IgD-negative memory B cell (primary cell): Measurements from ENCODE around the gene CHMP4B. TPM values are rescaled to one million over a fixed set of nuclear protein-coding genes. Genes with fewer than 3 reads are reported as not detected.
A peak's percentile ranks its signal among the peaks of the same experiment; 100 is the strongest.

ENCODE experiments used
- H3K27ac Mint-ChIP-seq, 3 donors: one replicate each; pipeline ENCODE4 v1.8.0; 2020 to 2022; ENCODE audit warnings: mild to moderate bottlenecking in 3 of 3, mixed read lengths in 3 of 3, moderate library complexity in 1 of 3
- H3K27me3 Mint-ChIP-seq: one replicate; pipeline ENCODE4 v1.8.0; 2021; ENCODE audit warnings: mixed read lengths
- H3K36me3 Mint-ChIP-seq: one replicate; pipeline ENCODE4 v1.8.0; 2020; ENCODE audit warnings: mild to moderate bottlenecking, mixed read lengths
- H3K4me1 Mint-ChIP-seq, 3 donors: one replicate each; pipeline ENCODE4 v1.8.0; 2020 to 2022; ENCODE audit warnings: mixed read lengths in 3 of 3, mild to moderate bottlenecking in 1 of 3
- H3K4me3 Mint-ChIP-seq, 4 donors: one replicate each; pipeline ENCODE4 v1.8.0; 2020 to 2022; ENCODE audit warnings: mild to moderate bottlenecking in 4 of 4, mixed read lengths in 4 of 4, moderate library complexity in 3 of 4
- H3K9me3 Mint-ChIP-seq, 3 donors: one replicate each; pipeline ENCODE4 v1.8.0; 2020 to 2021; ENCODE audit warnings: mixed read lengths in 3 of 3, mild to moderate bottlenecking in 1 of 3
- polyA plus RNA-seq: library from polyadenylated mRNA; unstranded; fragments of 300-500 nt; fragmentation: Illumina TruSeq; gene quantifications from one replicate; pipeline ENCODE4 v1.2.3, GENCODE V29; 2021

Gene CHMP4B
- 11.8 TPM for polyA plus RNA-seq

GRCh38 chr20:33810885-33811775, at the start of gene CHMP4B:
Gene CHMP4B, plus strand, starts transcription at chr20:33811348. Its CDS starts 121 bp downstream, at chr20:33811469.
- Mint-ChIP-seq H3K27me3 (no peaks in the 10 kb centered on the region), H3K36me3 (peaks cover 5% of the 10 kb centered on the region), H3K4me3 (peak within 1 kb of the TSS; percentile 84 to 98 (median 96)), H3K27ac (peak within 1 kb of the TSS; percentile 76 to 95 (median 84)), H3K4me1 (peaks cover 13 to 38% (median 30%) of the 10 kb centered on the region in 3 donors), H3K9me3 (no peaks in the 10 kb centered on the region)

DNA sequence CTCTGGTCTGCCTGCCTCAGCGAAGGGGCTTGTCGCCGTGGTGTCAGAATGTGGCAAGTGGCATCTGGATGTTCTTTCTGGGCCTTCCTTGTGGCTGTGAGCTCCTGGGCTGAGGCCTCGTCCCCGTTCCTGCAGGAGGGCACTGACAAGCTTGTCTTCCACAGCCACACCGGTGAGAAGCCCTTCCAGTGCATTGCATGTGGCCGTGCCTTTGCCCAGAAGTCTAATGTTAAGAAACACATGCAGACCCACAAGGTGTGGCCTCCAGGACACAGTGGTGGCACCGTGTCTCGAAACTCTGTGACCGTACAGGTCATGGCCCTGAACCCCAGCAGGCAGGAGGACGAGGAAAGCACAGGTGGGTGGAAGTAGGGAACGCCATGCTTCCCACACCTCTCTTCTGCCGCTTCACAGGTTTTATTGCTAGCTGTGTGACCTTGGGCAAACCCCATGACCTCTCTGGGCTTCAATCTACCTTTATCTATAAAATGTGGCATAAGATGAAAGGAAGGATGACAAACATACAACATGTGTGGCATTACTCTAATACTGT, 49.4 kb upstream of the CHMP4B start:
- Mint-ChIP-seq H3K4me1 (peaks cover 0 to 1% (median 0%) of the 10 kb centered on the region in 3 donors), H3K36me3 (peaks cover 11% of the 10 kb centered on the region), H3K9me3 (peaks cover 0 to 10% (median 2%) of the 10 kb centered on the region in 3 donors), H3K27me3 (no peaks in the 10 kb centered on the region), H3K4me3 (no peak overlapping the region), H3K27ac (no peak overlapping the region)

GRCh38 chr20:33765099-33765498, 46.0 kb upstream of the CHMP4B start:
- Mint-ChIP-seq H3K4me3 (no peak overlapping the region), H3K36me3 (peaks cover 7% of the 10 kb centered on the region), H3K27me3 (no peaks in the 10 kb centered on the region), H3K4me1 (peaks cover 0 to 4% (median 0%) of the 10 kb centered on the region in 3 donors), H3K27ac (no peak overlapping the region), H3K9me3 (no peaks in the 10 kb centered on the region)

- peaks cover 0 to 5% (median 0%) of the 10 kb centered on the region in 3 donors for H3K4me1 Mint-ChIP-seq
- H3K4me3 Mint-ChIP-seq, result no peak overlapping the region
- H3K36me3 Mint-ChIP-seq, result peaks cover 7% of the 10 kb centered on the region
- no peaks in the 10 kb centered on the region for H3K27me3 Mint-ChIP-seq
- H3K9me3 Mint-ChIP-seq, result no peaks in the 10 kb centered on the region
- H3K27ac Mint-ChIP-seq, result no peak overlapping the region
These were observed 45.6 kb upstream of the CHMP4B start for GRCh38 chr20:33765592-33765991.

GRCh38 chr20:33766686-33767085, 44.5 kb upstream of the CHMP4B start:
- Mint-ChIP-seq H3K27ac (no peak overlapping the region), H3K4me3 (no peak overlapping the region), H3K9me3 (no peaks in the 10 kb centered on the region), H3K27me3 (no peaks in the 10 kb centered on the region), H3K36me3 (peaks cover 6% of the 10 kb centered on the region), H3K4me1 (peaks cover 0 to 5% (median 0%) of the 10 kb centered on the region in 3 donors)

DNA sequence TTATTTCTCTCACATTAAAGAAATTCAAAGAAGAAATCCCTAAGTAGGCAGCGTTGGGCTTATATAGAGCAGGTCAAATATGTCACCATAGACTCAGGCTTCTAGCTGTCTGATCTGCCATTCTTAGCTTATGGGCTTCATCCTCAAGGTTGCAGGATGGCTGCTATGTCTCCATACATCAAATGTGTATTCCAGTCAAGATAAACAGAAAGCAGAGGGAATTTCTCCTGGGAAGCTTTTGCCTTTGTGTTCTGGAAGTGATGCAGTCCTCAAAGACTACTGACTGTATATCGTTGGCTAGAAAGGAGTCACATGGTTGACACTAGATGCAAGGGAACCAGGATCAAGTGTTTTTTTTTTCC, 43.4 kb upstream of the CHMP4B start:
- H3K27me3 Mint-ChIP-seq, result no peaks in the 10 kb centered on the region
- H3K4me3 Mint-ChIP-seq, result no peak overlapping the region
- peaks cover 6 to 9% (median 9%) of the 10 kb centered on the region in 3 donors for H3K4me1 Mint-ChIP-seq
- no peak overlapping the region for H3K27ac Mint-ChIP-seq
- H3K9me3 Mint-ChIP-seq, result no peaks in the 10 kb centered on the region
- H3K36me3 Mint-ChIP-seq, result peaks cover 5% of the 10 kb centered on the region

DNA sequence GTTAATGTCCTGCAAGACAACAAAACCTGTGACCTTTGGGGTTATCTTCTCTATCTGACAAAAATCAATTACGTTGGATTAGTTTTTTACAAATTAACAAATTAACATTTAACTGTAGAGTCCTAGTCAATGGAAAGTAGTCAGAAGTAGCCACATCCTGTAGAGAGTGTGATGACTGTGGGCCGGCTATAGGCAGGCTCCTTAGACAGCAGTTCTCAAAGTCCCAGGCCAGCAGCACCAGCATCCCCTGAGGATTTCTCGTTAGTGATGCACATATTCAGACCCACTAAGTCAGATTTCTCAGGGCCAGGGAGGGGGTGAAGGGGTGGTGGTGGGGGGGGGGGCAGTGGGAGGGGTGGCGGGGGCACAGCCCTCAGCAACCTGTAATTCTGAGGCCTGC, 42.1 kb upstream of the CHMP4B start:
- no peaks in the 10 kb centered on the region for H3K9me3 Mint-ChIP-seq
- H3K4me3 Mint-ChIP-seq, result no peak overlapping the region
- no peak overlapping the region for H3K27ac Mint-ChIP-seq
- peaks cover 16 to 19% (median 16%) of the 10 kb centered on the region in 3 donors for H3K4me1 Mint-ChIP-seq
- H3K36me3 Mint-ChIP-seq, result peaks cover 5% of the 10 kb centered on the region
- H3K27me3 Mint-ChIP-seq, result no peaks in the 10 kb centered on the region

- no peaks in the 10 kb centered on the region for H3K9me3 Mint-ChIP-seq
- H3K4me3 Mint-ChIP-seq, result peak overlapping the region in 1 of 4 donors; percentile 70
- H3K27me3 Mint-ChIP-seq, result no peaks in the 10 kb centered on the region
- H3K4me1 Mint-ChIP-seq, result peaks cover 16 to 27% (median 24%) of the 10 kb centered on the region in 3 donors
- H3K36me3 Mint-ChIP-seq, result peaks cover 5% of the 10 kb centered on the region
- H3K27ac Mint-ChIP-seq, result no peak overlapping the region
These were observed 41.1 kb upstream of the CHMP4B start for GRCh38 chr20:33770005-33770404.

DNA sequence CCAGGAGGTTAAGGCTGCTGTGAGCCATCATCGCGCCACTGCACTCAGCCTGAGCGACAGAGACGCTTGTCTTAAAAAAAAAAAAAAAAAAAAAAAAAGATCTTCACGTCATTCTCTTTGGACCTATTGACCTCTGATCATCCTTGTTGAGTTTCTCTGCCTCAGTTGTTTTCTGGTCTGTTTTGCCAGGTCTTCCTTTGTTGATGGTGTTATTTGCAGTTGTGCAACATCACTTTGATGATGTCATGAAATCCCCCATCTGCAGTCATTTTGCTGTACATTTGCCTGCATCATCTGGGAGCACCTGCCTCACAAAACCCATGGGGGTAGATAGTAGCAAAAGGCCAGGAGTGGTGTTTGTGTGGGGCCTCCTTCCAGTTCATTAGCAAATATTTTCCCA, 39.2 kb upstream of the CHMP4B start:
- Mint-ChIP-seq H3K36me3 (peaks cover 5% of the 10 kb centered on the region), H3K27ac (peak overlapping the region in 1 of 3 donors; percentile 22), H3K9me3 (no peaks in the 10 kb centered on the region), H3K4me3 (peak overlapping the region in 1 of 4 donors; percentile 15), H3K4me1 (peaks cover 16 to 28% (median 25%) of the 10 kb centered on the region in 3 donors), H3K27me3 (no peaks in the 10 kb centered on the region)

- Mint-ChIP-seq H3K27ac (peak overlapping the region; percentile 11 to 36 (median 22)), H3K27me3 (no peaks in the 10 kb centered on the region), H3K36me3 (peaks cover 5% of the 10 kb centered on the region), H3K9me3 (no peaks in the 10 kb centered on the region), H3K4me3 (peak overlapping the region in 1 of 4 donors; percentile 53), H3K4me1 (peaks cover 17 to 28% (median 25%) of the 10 kb centered on the region in 3 donors)
These were observed 38.7 kb upstream of the CHMP4B start for GRCh38 chr20:33772439-33772838.

GRCh38 chr20:33773412-33774089, 37.6 kb upstream of the CHMP4B start:
- H3K27ac Mint-ChIP-seq, result peak overlapping the region; percentile 11 to 80 (median 44)
- no peaks in the 10 kb centered on the region for H3K27me3 Mint-ChIP-seq
- peak overlapping the region in 2 of 4 donors; percentile 10 to 33 for H3K4me3 Mint-ChIP-seq
- peaks cover 2% of the 10 kb centered on the region for H3K36me3 Mint-ChIP-seq
- H3K9me3 Mint-ChIP-seq, result no peaks in the 10 kb centered on the region
- H3K4me1 Mint-ChIP-seq, result peaks cover 25 to 38% (median 35%) of the 10 kb centered on the region in 3 donors

DNA sequence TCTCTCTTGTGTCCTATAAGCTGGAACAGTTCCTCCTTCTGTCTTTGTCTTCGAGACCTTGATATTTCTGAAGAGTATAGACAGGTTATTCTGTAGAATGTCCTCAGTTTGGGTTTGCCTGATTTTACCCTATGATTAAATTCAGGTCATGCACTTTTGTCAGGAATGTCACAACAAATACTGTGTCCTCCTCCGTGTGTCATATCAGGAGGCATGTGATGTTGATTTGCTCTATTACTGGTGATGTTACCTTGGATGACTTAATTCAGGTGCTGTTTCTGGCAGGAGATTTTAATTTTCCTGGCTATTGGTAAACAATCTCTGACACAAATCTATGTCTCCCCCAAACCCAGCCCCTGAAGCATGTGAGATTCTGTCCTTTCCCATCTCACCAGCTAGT, 33.3 kb upstream of the CHMP4B start:
- no peaks in the 10 kb centered on the region for H3K9me3 Mint-ChIP-seq
- no peaks in the 10 kb centered on the region for H3K27me3 Mint-ChIP-seq
- peaks cover 28 to 58% (median 55%) of the 10 kb centered on the region in 3 donors for H3K4me1 Mint-ChIP-seq
- peak overlapping the region in 2 of 4 donors; percentile 44 to 73 for H3K4me3 Mint-ChIP-seq
- peaks cover 3% of the 10 kb centered on the region for H3K36me3 Mint-ChIP-seq
- peak overlapping the region; percentile 92 to 98 (median 93) for H3K27ac Mint-ChIP-seq

DNA sequence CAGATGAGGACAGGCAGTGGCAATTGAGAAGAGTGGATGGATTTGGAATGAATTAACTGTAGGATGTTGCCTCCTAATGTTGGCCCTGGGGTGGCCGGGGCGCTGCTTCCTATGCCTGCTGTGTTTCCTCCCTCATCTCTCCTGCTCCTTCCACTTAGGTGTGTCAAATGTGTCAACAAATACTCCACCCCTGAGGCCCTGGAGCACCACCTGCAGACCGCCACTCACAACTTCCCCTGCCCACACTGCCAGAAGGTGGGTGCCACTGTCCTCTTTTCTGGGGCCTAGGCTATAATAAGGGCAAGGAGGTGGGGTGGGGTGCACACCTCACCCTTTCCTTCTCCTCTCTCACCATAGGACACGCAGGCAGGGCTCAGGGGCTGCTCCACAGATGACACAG, 30.0 kb upstream of the CHMP4B start:
- Mint-ChIP-seq H3K36me3 (peaks cover 3% of the 10 kb centered on the region), H3K4me3 (peak overlapping the region in 2 of 4 donors; percentile 67 to 71), H3K27me3 (no peaks in the 10 kb centered on the region), H3K4me1 (peaks cover 28 to 56% (median 51%) of the 10 kb centered on the region in 3 donors), H3K9me3 (no peaks in the 10 kb centered on the region), H3K27ac (peak overlapping the region; percentile 57 to 98 (median 87))

DNA sequence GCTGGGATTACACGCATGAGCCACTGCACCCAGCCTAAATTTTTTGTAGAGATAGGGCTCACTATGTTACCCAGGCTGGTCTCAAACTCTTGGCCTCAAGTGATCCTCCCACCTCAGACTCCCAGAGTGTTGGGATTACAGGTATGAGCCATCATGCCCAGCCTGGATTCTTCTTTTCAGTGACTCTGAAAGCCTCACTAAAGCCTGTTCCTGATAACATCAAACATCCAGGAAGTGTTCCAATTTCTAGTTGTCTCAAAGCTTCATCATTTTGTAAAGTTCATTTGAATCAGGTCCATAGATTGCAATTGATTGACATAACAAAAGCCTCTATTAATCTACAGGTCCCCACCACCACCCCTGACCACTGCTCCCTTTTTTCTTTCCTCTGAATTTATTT, 29.2 kb upstream of the CHMP4B start:
- Mint-ChIP-seq H3K4me3 (peak overlapping the region in 2 of 4 donors; percentile 44 to 71), H3K9me3 (no peaks in the 10 kb centered on the region), H3K27ac (peak overlapping the region; percentile 40 to 98 (median 87)), H3K4me1 (peaks cover 31 to 63% (median 54%) of the 10 kb centered on the region in 3 donors), H3K36me3 (peaks cover 3% of the 10 kb centered on the region), H3K27me3 (no peaks in the 10 kb centered on the region)

DNA sequence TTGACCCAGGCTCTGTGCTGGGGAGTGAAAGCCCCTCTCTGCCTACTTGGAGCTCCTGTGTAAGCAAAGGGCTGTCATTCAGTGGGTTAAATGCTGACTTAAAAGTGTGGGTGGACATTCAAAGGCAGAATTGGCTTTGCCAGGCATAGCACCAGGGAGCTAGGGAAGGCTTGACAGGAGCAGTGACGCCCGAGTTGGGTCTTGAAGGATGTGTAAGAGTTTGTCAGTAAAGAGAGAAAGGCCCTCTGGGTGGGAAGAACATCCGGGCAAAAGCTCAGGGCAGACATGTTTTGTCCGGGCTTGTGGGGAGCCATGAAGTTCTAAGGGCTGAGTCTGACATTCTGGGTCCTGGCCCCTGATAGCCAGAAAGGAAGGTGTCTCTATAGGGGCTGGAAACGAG, 27.9 kb upstream of the CHMP4B start:
- H3K4me1 Mint-ChIP-seq, result peaks cover 29 to 61% (median 53%) of the 10 kb centered on the region in 3 donors
- no peaks in the 10 kb centered on the region for H3K27me3 Mint-ChIP-seq
- H3K27ac Mint-ChIP-seq, result peak overlapping the region; percentile 77 to 90 (median 86)
- peaks cover 4% of the 10 kb centered on the region for H3K36me3 Mint-ChIP-seq
- peak overlapping the region in 3 of 4 donors; percentile 34 to 75 (median 63) for H3K4me3 Mint-ChIP-seq
- H3K9me3 Mint-ChIP-seq, result no peaks in the 10 kb centered on the region
